ENCODE data around the gene CSPG4. TPM values are rescaled to one million over a fixed set of nuclear protein-coding genes. Genes with fewer than 3 reads are reported as not detected.
"Not testable (repeated sequence)": the region's sequence is repeated elsewhere in the genome, so short reads cannot be mapped to it uniquely, and the experiment has no call there.

CSPG4 gene
- total RNA-seq, 1 donor from 2014 or later: not detected

DNA sequence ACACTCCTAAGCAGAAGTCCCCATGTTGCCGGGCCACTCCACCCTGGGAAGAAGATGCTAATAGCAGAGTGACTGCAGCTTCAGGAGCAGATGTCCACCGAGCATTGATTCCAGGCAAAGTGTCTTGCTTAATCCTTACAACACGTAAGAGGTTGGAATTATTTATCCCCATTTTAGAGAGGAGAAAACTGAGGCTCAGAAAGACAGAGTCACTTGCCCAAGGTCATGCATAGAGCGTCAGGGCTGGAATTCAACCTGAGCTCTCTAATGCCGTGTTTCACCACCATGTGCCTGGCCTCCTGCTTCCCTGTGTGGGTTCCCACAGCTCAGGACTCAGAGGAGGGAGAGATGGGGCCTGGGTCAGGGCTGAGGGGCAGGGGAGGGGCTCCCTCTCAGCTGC is 7.3 kb downstream of the CSPG4 start:
- intact Hi-C loops (cut with micrococcal nuclease): not testable (repeated sequence)

DNA sequence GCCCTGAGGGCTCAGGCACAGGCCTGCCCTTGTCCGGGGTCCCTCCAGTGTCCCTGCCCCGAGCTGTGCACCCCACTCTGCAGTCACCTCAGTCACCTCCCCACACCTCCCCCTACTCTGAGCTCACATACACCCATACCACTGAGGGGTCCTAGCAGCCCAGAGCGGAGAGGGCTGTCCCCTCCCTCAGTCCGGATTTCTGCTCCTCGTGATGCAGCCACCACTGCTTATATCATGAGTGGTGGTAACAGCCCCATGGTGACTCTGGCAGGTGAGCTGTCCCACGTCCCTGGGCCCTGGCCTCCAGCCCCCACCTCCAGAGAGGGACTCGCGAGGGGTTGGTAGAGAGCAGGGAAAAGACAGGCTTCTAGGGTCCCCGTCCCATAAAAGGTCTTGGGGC is 8.0 kb downstream of the CSPG4 start:
- intact Hi-C loops (cut with micrococcal nuclease): no loop called here

GRCh38 chr15:75704263-75704615 is 8.4 kb downstream of the CSPG4 start:
- intact Hi-C loops (cut with micrococcal nuclease): no loop called here

DNA sequence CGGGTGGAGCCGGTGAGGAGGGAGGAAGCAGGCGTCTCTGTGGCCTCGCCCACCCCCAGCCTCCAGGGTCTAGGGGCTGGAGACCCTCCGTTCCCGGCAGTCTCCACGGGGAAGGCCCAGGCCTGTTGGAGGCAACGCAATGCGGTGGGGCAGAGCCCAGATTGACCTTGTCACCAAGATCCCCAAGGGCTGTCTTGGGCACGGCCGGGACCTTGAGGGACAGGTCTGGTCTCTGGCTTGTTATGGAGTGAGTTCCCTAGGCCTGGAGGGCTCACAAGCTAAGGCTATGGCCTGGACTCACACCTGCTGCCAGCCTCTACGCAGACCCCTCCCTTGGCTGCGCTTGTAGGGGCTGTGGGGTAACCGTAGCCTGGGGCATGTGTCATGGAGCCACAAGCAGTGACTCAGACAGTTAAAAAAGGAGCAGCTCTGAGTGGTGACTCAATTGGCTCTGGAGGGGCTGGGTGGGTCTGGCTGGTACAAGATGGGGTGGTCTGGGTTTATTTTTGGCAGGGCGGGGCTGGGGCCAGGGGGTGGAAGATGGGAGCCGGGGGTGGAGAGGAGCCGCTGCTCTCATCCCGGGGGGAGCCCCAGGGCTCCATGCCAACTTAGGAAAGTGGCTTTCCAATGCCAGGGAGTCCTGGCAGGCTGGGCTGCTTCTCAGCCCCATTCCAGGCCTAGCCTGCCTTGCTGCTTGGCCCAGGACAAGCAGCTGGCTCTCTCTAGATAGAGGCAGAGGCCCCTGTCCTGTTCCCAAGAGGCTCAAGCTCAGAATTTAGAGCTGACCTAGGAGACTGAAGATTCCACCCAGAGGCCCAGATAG is 9.0 kb downstream of the CSPG4 start:
- intact Hi-C loops (cut with micrococcal nuclease): not testable (repeated sequence)

- intact Hi-C loops (cut with micrococcal nuclease): no loop called here
These were observed 10.2 kb downstream of the CSPG4 start for GRCh38 chr15:75702436-75702835.

DNA sequence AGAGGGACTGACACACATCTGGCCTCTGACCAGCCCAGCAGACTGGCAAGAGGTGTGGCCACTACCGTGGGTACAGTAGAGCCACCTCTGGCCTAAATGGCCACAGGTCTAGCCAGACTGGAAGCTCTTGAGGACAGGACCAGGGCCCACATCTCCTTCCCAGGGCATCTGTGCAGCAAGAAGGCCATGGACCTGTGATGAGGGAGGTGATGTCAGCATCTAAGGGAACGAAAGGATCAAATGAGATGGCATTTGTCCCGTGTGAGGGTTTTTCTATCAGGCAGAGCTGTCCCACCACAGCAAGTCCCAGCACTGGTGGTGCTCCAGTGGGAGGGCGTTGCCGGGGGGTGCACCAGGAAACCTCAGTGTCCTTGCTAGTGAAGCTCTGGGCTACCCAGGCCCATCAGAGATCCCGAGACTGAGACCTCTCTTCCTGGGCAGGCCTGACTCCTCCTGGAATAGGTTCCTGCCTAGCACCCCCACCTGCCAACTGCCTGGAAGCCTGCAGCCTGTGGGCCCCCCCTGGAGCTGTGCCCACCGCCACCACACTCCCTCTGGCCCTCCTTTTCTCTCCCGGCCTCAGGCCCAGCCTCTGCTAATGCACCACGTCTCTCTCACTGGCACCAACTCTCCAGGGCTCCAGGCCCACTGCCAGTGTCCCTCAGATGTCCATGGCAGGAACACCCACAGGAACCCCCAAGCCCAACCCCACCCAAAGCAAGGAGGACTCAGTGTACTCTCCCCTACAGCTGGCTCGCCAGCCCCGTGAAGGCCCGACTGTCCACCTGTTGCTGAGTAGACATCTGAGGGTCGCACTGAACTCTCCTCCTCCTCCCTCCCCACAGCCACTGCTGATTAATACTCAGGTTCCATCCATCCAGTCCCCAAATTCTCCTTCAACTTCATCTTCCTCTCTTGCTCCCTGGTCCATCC is 11.3 kb downstream of the CSPG4 start:
- intact Hi-C loops (cut with micrococcal nuclease): not testable (repeated sequence)

DNA sequence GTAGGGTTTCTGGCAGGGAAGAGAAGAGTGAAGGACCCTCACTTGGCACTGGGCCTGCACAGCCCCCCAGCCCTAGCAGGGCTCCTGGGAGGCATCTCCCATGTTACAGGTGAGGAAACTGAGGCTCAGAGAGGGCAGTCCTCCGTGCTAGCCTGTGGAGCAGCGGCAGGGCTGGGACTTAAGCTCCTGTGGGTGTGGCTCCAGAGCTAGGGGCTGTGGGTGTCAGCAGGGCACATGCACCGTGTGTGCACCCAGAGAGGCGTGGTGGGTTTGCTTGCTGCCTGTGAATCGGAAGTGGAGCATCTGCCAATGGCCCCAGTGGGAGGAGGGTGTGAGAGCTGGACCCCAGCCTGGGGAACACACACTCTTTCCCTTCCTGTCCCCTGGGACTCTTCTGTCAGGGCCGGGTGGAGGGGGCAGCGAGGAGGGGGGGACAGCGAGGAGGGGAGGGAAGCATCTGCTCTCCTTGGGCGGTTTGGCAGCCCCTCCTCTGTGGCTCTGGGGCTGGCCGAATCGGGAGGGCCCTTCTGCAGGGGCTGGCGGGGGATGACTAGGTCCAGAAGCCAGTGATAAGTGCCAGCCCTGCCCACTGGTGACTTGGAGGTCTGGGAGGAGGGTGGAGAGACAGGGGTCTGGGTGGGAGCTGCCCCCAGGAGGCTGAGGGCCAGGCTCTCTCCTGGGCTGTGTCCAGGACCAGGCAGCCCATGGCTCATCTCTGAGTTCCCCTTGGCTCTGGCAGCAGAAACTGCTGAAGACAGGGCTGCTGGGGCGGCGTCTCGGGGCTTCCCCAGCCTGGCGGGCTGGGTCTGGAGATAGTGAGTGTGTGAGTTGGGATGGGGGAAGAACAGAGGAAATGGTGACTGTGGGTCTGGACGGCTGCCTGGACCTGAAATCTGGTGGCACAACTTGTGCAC is 12.4 kb downstream of the CSPG4 start:
- intact Hi-C loops (cut with micrococcal nuclease): not testable (repeated sequence)

- intact Hi-C loops (cut with micrococcal nuclease): not testable (repeated sequence)
These were observed 13.1 kb downstream of the CSPG4 start for GRCh38 chr15:75699517-75699916.

DNA sequence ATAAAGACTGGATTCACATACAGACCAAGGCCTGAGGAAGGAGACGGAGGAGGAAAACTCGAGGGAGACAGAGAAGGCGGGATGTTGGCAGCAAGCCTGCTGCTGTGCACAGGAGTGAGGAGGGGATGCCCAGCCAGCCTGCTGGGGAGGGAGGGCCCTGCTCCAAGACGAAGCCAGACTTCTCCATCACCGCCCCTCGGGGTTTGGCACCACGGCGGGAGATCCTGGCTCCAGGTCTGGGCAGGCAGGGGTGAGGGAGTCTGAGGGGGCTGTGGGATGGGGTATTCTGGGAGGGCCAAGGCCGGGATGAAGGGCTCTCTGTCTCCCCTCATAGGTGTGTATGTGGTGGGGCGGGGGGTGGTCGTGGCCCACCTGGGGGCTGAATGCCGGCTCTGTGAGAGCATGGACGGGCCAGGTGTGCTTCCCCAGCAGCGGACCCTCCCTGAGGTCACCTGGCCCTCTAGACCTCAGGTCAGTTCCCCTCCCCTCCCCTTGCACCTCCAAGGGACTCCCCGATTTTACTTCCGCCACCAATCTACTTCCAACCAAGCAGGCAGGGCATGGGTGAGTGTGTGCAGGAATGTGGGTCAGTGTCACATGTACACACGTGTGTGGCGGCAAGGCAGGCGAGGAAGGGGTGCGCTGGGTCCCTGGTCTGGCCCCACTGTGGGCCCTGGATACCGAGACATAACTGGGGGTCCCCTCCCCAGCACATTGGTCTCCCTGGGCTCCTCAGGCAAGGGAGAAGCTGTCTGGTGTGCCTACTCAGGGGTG is 14.5 kb downstream of the CSPG4 start:
- intact Hi-C loops (cut with micrococcal nuclease): not testable (repeated sequence)

- intact Hi-C loops (cut with micrococcal nuclease): no loop called here
These were observed 15.1 kb downstream of the CSPG4 start for GRCh38 chr15:75697523-75697922.

DNA sequence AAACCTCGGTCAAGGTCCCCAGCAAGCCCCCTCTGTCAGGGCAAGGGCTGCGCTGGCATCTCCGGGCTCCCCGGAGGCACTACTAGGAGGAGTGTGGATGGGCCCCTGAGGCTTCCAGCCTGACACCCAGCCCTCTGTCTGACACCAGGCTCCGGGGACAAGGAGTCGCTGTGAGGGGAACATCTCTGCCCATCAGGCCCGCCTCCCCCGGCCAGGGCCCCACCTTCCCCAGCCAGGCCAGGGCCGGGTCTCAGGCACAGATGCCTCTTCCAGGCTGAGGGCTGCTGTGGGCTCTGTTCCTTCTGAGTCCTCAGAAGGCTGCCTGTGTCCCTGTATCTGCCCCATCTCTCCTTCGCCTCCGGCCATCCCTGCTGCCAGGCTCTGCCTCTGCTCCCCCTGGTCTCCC is 15.8 kb downstream of the CSPG4 start:
- intact Hi-C loops (cut with micrococcal nuclease): no loop called here

DNA sequence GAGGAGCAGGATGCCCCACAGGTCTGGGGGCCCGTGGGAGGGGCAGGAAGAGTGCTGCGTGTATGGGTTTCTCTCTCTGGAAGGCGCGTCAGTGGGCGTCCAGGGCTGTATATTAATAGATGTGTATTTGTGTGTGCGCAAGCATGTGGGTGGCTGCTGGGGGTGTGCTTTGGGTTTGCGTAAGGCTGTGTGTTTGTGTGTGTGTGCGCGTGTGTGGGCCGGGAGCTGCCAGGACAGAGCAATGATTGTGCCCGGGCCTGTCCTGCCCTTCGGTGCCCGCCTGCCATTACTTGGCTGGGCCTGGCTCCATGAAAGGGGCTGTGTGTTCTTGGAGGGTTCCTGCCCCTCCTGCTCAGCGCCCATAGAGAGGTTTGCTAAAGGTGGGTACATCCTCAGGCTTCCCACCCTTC is 16.3 kb downstream of the CSPG4 start:
- intact Hi-C loops (cut with micrococcal nuclease): no loop called here

GRCh38 chr15:75695634-75696310 is 16.9 kb downstream of the CSPG4 start:
- intact Hi-C loops (cut with micrococcal nuclease): no loop called here

GRCh38 chr15:75695220-75695619 is 17.4 kb downstream of the CSPG4 start:
- intact Hi-C loops (cut with micrococcal nuclease): no loop called here

DNA sequence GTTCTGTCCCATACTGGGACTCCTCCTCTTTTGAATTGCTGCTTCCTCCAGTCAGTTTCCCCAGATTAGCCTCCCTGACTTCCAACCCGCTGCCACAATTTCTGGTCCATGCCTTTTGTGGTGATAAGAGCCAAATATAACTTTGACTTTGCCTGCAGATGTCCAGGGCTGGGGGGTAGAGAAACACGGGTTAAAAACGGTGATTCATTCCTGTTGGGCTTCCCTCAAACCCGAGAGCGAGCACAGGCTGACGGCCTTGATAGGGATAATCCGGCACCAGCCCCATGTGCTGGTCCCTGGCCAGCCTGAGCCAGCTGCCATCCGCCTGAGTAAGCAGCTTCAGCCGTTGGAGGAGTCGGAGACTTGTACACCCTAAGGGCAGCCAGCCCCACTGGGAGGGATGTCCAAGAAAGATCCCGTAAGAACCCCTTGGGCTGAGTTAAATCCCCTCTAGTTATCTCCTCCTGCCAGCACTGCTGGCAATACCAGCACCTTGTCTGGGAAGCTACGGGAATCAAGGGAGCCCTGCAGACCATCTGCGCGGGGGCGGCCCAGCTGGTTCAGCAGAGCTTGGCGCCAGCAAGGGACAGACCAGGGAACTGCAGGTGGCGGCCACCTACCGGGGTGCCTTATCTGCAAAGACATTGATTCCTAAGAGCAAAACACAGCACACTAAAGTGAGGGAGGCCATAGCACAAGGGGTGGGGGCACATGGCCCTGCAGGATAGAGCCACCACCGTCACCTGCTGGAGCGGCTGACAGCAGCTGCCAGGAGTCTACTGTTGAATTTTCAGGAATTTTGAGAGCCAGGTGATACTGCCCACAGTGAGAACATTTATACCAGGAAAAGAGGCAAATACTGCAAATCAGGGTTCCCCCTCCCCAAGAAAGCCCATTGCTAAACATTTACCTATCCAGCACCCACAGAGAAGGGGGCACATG is 18.1 kb downstream of the CSPG4 start:
- intact Hi-C loops (cut with micrococcal nuclease): no loop called here

- intact Hi-C loops (cut with micrococcal nuclease): no loop called here
These were observed 19.0 kb downstream of the CSPG4 start for GRCh38 chr15:75693501-75694240.

DNA sequence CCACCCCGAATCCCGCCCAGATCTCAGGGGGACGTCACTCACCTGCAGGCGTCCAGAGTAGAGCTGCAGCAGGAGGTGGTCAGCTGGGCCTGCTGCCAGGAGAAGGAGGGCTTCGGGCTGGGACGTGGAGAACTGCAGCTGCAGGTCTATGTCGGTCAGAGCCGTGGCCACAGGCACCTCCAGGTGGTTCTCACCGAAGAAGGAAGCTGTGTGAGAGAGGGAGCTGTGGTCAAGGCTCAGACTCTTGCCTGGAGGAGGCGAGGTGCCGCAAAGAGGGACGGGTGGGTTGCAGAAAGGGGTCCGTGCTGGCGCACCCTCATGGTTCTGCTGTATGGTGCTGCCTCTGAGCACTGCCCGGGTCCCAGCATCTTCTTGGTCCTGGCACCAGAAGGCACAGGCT is 19.6 kb downstream of the CSPG4 start:
- intact Hi-C loops (cut with micrococcal nuclease): not testable (repeated sequence)

DNA sequence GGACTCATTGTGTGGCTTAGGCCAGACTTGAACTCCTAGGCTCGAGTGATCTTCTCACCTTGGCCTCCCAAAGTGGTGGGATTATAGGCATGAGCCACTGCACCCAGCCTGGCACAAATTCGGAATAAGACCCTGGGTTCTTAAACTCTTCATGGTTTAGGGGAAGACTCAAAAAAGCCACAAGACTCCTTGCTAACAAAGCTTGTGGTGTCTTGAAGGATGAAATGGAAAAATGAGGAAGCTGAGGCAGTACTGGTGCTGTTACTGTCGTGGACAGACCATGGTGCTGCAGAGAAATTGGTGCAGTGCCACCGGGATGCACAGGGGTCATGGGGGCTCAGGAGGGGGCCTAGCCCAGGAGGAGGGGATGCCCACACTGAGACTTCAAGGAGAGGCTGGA is 20.3 kb downstream of the CSPG4 start:
- intact Hi-C loops (cut with micrococcal nuclease): not testable (repeated sequence)

All from T-helper 1 cell treated with Interleukin-12 subunit alpha and Interleukin-12 subunit beta and Interleukin-4 antibody, amounts not matched to agents 30 ng/mL and 1 ng/mL, for 36 hours (primary cell).